Mesodermal cell (in vitro differentiated cells): Measurements from ENCODE around the gene DLAT. TPM values are rescaled to one million over a fixed set of nuclear protein-coding genes. Genes with fewer than 3 reads are reported as not detected.

Experiments used
- H3K27ac ChIP-seq: 2 replicates; pipeline ENCODE4 v1.7.0; 2013; ENCODE audit warnings: mild to moderate bottlenecking, low read depth, low read length, moderate library complexity; ENCODE audit not compliant: severe bottlenecking
- H3K36me3 ChIP-seq: 2 replicates; pipeline ENCODE4 v1.7.1; 2013; ENCODE audit warnings: mild to moderate bottlenecking, low read length, moderate library complexity; ENCODE audit not compliant: control insufficient read depth, insufficient read depth
- H3K4me1 ChIP-seq: one replicate; pipeline ENCODE4 v1.7.1; 2013; ENCODE audit warnings: mild to moderate bottlenecking, low read length; ENCODE audit not compliant: insufficient read depth, control insufficient read depth, poor library complexity, severe bottlenecking
- H3K4me3 ChIP-seq: 2 replicates; pipeline ENCODE4 v1.7.0; 2013; ENCODE audit warnings: low read length, control low read depth, mild to moderate bottlenecking; ENCODE audit not compliant: insufficient read depth, poor library complexity, severe bottlenecking; ENCODE audit errors: extremely low read depth
- H3K9me3 ChIP-seq: 2 replicates; pipeline ENCODE4 v1.7.1; 2013; ENCODE audit warnings: mild to moderate bottlenecking, low read length, moderate library complexity; ENCODE audit not compliant: control insufficient read depth
- WGBS, 2 experiments: methylation state at CpG; one replicate each; pipeline ENCODE4 v1.1.5; 2013; ENCODE audit warnings: missing lambda C conversion rate in 2 of 2; ENCODE audit not compliant: insufficient coverage in 2 of 2; 5-methylcytosine and 5-hydroxymethylcytosine counted together
- polyA plus RNA-seq, 2 experiments: library from polyadenylated mRNA; stranded (reverse); fragments of 50-300 nt; gene quantifications; one replicate each; pipeline ENCODE4 v1.2.3, GENCODE V29; 2013

DLAT gene
- 48.1 TPM for polyA plus RNA-seq (2013, experiment 1 of 2)
- polyA plus RNA-seq (2013, experiment 2 of 2): 50.3 TPM

GRCh38 chr11:112024773-112025678, at the start of gene DLAT:
Gene DLAT, plus strand, starts transcription at chr11:112025408. Its CDS starts 65 bp downstream, at chr11:112025473.
- 0% methylated on average over 58 to 62 of the region's 71 CpGs for WGBS, 2 experiments
- Histone ChIP-seq H3K4me1 (peaks cover 5% of the 10 kb centered on the region), H3K27ac (peak within 1 kb of the TSS; percentile 75), H3K4me3 (peak within 1 kb of the TSS; percentile 95), H3K36me3 (peaks cover 23% of the 10 kb centered on the region), H3K9me3 (no peaks in the 10 kb centered on the region)

DNA sequence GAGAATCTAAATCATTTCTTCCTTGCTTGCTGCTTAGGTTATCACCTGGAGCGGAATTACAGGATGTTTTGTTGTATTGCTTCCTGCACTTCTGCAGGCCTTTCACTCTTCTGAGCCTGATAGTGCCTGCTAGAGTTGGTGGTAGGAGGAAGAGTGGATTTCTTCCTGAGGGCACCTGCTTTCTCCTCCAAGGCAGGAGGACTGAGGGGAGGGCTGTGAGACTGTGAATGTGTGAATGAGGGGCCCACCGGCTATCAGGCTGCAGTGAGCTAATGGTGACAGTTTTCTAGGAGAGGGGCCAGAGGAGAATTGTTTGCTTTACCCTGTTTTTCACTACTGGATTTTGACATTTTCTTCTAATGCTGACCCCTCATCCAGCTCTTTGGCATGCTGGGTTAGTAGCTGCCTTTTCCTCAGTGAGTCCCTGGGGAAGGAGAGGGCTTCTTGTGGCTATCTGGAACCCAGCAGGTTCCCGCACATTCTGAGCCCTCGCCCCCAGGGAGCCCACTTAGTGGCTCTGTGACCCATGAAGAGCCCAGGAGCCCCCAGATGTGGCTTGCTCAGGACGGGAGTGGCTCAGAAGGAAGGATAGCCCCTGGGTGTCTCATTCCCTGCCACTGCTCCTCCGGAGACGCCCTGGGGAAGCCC, 49.0 kb upstream of the DLAT start:
- Histone ChIP-seq H3K36me3 (peaks cover 19% of the 10 kb centered on the region), H3K27ac (no peak overlapping the region), H3K4me3 (peak overlapping the region; percentile 54), H3K9me3 (no peaks in the 10 kb centered on the region), H3K4me1 (peaks cover 23% of the 10 kb centered on the region)
- 35 to 39% methylated on average over 7 of the region's 7 CpGs for WGBS, 2 experiments

GRCh38 chr11:111976767-111977145, 48.5 kb upstream of the DLAT start:
- peak overlapping the region; percentile 54 for H3K4me3 ChIP-seq
- H3K9me3 ChIP-seq: no peaks in the 10 kb centered on the region
- no peak overlapping the region for H3K27ac ChIP-seq
- 5 to 8% methylated on average over 7 to 18 of the region's 21 CpGs for WGBS, 2 experiments
- H3K36me3 ChIP-seq: peaks cover 20% of the 10 kb centered on the region
- H3K4me1 ChIP-seq: peaks cover 23% of the 10 kb centered on the region

DNA sequence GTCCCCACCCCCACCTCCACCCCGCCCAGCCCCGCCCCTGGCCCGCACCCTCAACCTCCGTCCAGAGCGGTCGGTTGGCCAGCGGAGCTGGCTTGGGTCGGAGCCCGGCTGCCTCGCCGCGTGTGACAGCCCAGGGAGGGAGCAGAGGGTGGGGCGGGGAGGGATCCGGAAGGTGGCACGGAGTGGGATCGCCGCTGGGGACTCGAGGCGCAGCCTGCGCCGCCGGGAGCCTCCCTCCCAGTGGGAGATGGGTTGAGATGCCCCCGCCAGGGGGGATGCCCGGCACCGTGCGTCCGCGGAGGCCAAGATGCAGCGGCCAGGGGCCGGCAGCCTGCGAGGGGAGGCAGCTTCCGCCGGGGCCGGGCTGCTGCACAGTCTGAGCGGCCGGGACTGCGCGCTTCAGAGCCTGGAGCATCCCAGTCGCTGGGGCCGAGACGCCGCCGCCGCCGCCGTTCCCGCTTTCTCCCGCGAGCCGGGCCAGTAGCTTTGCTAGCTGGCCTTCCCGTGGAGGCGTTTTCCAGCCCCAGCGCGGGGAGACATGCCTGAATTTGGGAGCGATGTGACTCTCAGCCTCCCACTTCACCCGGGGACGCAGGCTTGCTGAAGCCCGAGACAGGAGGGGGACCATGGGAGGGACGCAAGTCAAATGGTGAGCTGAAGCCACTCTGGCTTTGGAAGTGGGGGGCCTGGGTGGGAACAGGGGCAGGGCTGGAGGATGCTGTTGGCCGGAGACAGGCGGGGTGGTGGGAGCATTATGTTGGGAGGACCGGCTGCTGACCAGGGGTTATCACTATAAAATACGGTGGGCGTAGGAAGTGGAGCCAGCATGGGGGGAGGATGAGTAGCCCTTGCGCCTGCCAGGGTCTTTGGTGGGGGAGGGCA, 47.8 kb upstream of the DLAT start:
- H3K4me1 ChIP-seq: peaks cover 26% of the 10 kb centered on the region
- no peak overlapping the region for H3K27ac ChIP-seq
- WGBS, 2 experiments: 1 to 2% methylated on average over 41 to 54 of the region's 65 CpGs
- peak overlapping the region; percentile 54 for H3K4me3 ChIP-seq
- peaks cover 22% of the 10 kb centered on the region for H3K36me3 ChIP-seq
- H3K9me3 ChIP-seq: no peaks in the 10 kb centered on the region

DNA sequence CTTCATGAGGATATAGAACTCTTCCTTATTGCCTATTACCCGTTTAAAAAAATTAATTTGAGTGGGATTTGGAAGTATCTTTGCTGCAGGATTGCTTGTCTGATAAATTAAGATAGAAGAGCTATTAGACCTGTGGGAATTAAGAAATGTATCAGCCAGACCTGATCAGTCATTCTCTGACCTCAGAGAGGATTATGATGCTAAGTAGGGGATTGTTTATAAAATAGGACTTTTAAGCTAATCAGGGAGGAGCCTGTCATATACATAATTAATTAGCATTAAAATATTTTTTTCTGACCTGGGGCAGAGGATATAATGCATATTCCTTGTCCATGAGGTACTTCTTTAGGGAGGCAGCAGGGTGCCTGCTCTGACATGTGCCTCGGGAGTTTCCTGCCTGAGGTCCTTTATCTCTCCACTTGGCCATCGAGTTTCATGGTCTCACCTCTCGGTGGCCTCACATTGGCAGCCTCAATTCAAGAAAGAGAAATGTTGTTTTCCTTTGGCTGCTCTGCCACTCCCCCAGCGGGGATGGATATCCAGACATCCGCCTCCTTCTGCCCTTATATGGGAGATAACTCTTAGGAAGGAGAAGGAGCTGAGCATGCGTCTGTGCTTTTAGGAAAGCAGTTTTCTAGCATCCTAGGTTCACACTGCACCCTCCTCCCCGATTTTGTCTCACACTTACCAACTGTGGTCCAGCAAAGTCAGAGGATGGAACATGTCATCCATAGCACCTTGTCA, 47.0 kb upstream of the DLAT start:
- H3K4me3 ChIP-seq: peak overlapping the region; percentile 54
- H3K36me3 ChIP-seq: peaks cover 24% of the 10 kb centered on the region
- WGBS, 2 experiments: 0 to 5% methylated on average over 3 to 5 of the region's 8 CpGs
- H3K27ac ChIP-seq: no peak overlapping the region
- peaks cover 30% of the 10 kb centered on the region for H3K4me1 ChIP-seq
- no peaks in the 10 kb centered on the region for H3K9me3 ChIP-seq

DNA sequence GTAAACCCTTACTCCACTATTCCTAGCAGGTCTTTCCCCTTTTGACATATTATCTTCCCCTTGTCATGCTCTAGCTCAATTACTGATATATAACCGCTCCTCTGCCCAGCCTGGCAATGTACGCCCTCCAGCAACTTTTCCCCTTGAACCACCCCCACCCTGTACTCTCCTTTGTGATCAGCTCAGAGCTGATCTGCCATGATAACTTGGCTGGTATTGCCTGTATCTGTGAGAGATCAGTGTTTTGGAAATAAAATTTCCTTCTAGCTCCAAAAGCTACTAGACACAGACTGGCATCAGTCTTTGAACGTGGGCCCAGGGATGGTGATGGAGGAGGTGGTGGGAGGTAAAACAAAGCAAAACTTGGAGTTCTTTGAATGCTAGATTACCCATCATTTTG, 45.1 kb upstream of the DLAT start:
- H3K36me3 ChIP-seq: peaks cover 24% of the 10 kb centered on the region
- H3K4me1 ChIP-seq: peaks cover 27% of the 10 kb centered on the region
- no peaks in the 10 kb centered on the region for H3K9me3 ChIP-seq
- no peak overlapping the region for H3K27ac ChIP-seq
- H3K4me3 ChIP-seq: no peak overlapping the region
- 100% methylated on average over 1 of the region's 3 CpGs for WGBS, 2 experiments

- Histone ChIP-seq H3K4me3 (no peak overlapping the region), H3K4me1 (peaks cover 26% of the 10 kb centered on the region), H3K9me3 (no peaks in the 10 kb centered on the region), H3K36me3 (peaks cover 26% of the 10 kb centered on the region), H3K27ac (no peak overlapping the region)
- 100% methylated on average over 1 of the region's 1 CpG; no CpG with 5 or more reads in 1 of the 2 experiments for WGBS, 2 experiments
Observed at GRCh38 chr11:111981270-111981669, 43.9 kb upstream of the DLAT start.

GRCh38 chr11:111982019-111982464, 43.2 kb upstream of the DLAT start:
- Histone ChIP-seq H3K9me3 (no peaks in the 10 kb centered on the region), H3K36me3 (peaks cover 32% of the 10 kb centered on the region), H3K27ac (no peak overlapping the region), H3K4me3 (no peak overlapping the region), H3K4me1 (peaks cover 24% of the 10 kb centered on the region)
- 31 to 36% methylated on average over 4 to 7 of the region's 7 CpGs for WGBS, 2 experiments

DNA sequence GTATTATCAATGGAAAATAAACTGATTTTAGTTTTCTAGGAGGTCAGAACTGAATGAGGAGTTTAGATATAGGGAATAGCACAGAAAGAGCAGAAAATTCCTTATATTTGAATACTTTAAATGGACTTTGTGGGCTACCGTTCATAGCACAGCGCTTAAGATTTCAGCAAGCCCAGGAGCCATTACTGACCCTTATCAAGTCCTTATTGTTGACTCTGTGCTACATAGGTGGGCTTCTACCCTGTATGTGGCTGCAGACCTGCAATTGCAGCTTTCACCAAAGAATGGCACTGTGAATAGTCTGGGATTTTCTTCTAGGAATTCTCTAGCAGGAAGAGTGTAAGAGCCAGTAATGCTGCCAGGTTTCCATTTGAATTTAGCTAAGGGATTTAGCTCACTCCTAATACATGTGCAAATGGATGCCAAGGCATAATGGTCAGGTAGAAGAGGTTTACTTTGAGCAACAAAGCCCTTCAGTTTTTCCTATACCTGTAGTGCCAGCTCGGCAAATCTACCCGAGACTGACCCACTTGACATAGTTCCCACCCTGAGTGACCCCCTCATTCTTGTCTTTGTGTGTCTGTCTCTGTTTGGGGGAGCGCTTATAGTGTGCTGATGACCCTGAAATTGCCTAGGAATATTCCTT, 42.5 kb upstream of the DLAT start:
- 42% methylated on average over 2 of the region's 5 CpGs; no CpG with 5 or more reads in 1 of the 2 experiments for WGBS, 2 experiments
- Histone ChIP-seq H3K27ac (peak overlapping the region; percentile 79), H3K9me3 (no peaks in the 10 kb centered on the region), H3K36me3 (peaks cover 32% of the 10 kb centered on the region), H3K4me3 (no peak overlapping the region), H3K4me1 (peaks cover 24% of the 10 kb centered on the region)
